ENCODE measurements around the gene COA1. TPM values are rescaled to one million over a fixed set of nuclear protein-coding genes. Genes with fewer than 3 reads are reported as not detected.

The COA1 gene
- total and polyA plus RNA-seq, 9 of the 15 experiments (the other 6 are each of a cell fraction or from before 2014, with no cell fraction given) = 98.9 to 463 (median 181) TPM

DNA sequence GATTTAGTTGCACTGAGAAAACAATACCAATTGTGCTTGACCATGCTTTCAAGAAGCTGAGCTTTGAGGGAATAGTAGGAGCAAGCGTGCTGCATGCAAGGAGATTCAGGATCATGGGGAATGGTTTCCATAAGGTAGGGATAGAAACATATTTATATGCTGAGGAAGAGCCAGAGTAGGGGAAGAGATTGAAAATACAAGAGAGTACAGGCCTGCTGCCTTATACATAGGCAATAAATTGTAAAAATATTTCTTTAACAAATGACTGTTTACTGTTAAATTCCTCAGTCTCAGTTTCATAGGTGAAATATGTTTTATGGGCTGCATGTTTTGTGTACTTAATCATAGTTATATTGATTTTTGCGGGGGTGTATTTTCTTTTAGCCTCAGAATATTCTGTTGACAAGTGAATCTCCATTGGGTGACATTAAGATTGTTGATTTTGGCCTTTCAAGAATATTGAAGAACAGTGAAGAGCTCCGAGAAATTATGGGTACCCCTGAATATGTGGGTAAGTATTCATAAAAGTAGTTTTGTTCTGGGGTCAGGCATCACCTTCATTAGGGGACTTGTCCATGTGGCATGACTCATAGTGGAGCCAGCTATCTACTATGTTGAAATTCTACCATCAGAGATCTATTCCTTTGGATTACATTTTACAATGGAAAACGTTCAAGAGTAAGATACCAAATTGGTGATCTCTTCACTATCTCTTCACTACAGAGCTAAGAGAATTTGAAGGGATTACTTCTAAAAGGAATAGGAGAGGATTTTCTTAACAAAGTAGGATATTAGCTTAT, 109.9 kb downstream of the COA1 start:
- no peaks in the 10 kb centered on the region for H3K9me3 ChIP-seq (replicated peaks; ENCODE audit: control insufficient read depth, insufficient read depth, low read depth, low read length)
- H3K36me3 ChIP-seq (ENCODE audit: control insufficient read depth, insufficient read depth, low read length) = peaks cover 48% of the 10 kb centered on the region; the same call in 2 of the 3 replicates
- intact Hi-C loops (cut with micrococcal nuclease) (no loop called here), in situ Hi-C loops (cut with MboI) (no loop called here)
- WGBS (ENCODE audit: insufficient coverage, low coverage, missing lambda C conversion rate) = 74% methylated on average over 4 of the region's 4 CpGs
- DNase-seq (ENCODE audit: extremely low read depth in 1 of 4, low spot score in 3 of 4) = no peak
- H3K9ac ChIP-seq (ENCODE audit: insufficient read depth in 1 of 2, low read depth in 2 of 2, low read length in 2 of 2) = no peak overlapping the region
- FAIRE-seq = no peak
- H3K4me1 ChIP-seq (replicated peaks in 1 of 2; ENCODE audit: control insufficient read depth in 2 of 2, insufficient read depth in 2 of 2, low read length in 2 of 2) = no peaks in the 10 kb centered on the region
- no peaks in the 10 kb centered on the region for H4K20me1 ChIP-seq (replicated peaks; ENCODE audit: control insufficient read depth, insufficient read depth, low read length)
- TF ChIP-seq ASH1L (IDR thresholded peaks at IDR 0.05; ENCODE audit: borderline replicate concordance, low read depth, partially characterized antibody) (no peak), POLR2A (conservative IDR thresholded peaks at IDR 0.05) (0 out of 2 replicates have a peak, but pooled peaks have one; percentile 38)
- H3K4me2 ChIP-seq (ENCODE audit: insufficient read depth, low read length) = no peak overlapping the region
- no peak overlapping the region for H2AFZ ChIP-seq (ENCODE audit: low read depth, low read length)
- no peak overlapping the region for H3K4me3 ChIP-seq
- no peak overlapping the region for H3K27ac ChIP-seq (ENCODE audit: extremely low read depth, low read depth, low read length)
- POLR2A ChIA-PET = interaction anchor here (0.8 kb wide), 1 partner anchor 17 kb away, joined by 3 read pairs; no protein-coding TSS in a partner anchor
- H3K79me2 ChIP-seq (ENCODE audit: control insufficient read depth, insufficient read depth, low read length) = no peaks in the 10 kb centered on the region
- no peak for ATAC-seq
- CTCF ChIA-PET (ENCODE audit: low intra/inter-chr PET ratio) = no interaction called here
- no peaks in the 10 kb centered on the region for H3K27me3 ChIP-seq (ENCODE audit: control insufficient read depth in 2 of 2, insufficient read depth in 2 of 2, low read length in 2 of 2)
- BruUV-seq (replicated peaks) = no TSS peak
- no peaks in the 10 kb centered on the region for H3K9me1 ChIP-seq (ENCODE audit: control insufficient read depth, insufficient read depth, low read length)

DNA sequence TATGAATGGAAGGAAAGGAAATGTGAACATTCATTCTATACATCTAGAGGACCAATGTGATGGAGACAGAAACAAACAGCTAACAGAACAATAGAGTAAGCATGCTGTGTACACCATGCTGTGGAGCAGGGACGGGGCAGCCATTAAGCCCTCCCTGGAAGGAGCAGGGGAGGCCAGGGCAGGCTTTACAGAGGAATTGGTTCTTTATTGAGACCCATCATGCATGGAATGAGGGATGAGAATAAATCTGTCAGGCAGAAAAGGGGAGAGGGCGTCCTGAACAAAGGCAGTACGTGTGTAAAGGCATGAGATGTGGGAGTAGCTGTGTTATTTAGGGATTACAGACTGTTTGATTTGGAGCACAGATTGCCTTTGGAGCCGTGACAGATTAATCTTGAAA, 111.2 kb downstream of the COA1 start:
- no peaks in the 10 kb centered on the region for H3K9me1 ChIP-seq (ENCODE audit: control insufficient read depth, insufficient read depth, low read length)
- ChIA-PET POLR2A (interaction anchor here (0.8 to 0.9 kb wide), 4 partner anchors 8 to 35 kb away, joined by 3 read pairs; partner anchors contain the start of gene STK17A), CTCF (ENCODE audit: low intra/inter-chr PET ratio) (no interaction called here)
- H3K4me2 ChIP-seq (ENCODE audit: insufficient read depth, low read length) = no peak overlapping the region
- DNase-seq (ENCODE audit: extremely low read depth in 1 of 4, low spot score in 3 of 4) (no peak), FAIRE-seq (no peak), ATAC-seq (no peak)
- H2AFZ ChIP-seq (ENCODE audit: low read depth, low read length) = no peak overlapping the region
- H3K9ac ChIP-seq (ENCODE audit: insufficient read depth in 1 of 2, low read depth in 2 of 2, low read length in 2 of 2) = no peak overlapping the region
- peaks cover 42% of the 10 kb centered on the region; the same call in 2 of the 3 replicates for H3K36me3 ChIP-seq (ENCODE audit: control insufficient read depth, insufficient read depth, low read length)
- in situ Hi-C loops (cut with MboI) = no loop called here
- no peaks in the 10 kb centered on the region for H3K9me3 ChIP-seq (replicated peaks; ENCODE audit: control insufficient read depth, insufficient read depth, low read depth, low read length)
- 64% methylated on average over 4 of the region's 4 CpGs for WGBS (ENCODE audit: insufficient coverage, low coverage, missing lambda C conversion rate)
- TF ChIP-seq HDAC1 (IDR thresholded peaks at IDR 0.05) (no peak), CBX1 (IDR thresholded peaks at IDR 0.05; ENCODE audit: low read depth) (no peak), CBX8 (IDR thresholded peaks at IDR 0.05; ENCODE audit: borderline replicate concordance, extremely low read depth, low read depth, low read length, poor library complexity, severe bottlenecking) (no peak), NELFE (IDR thresholded peaks at IDR 0.05; ENCODE audit: insufficient read depth, insufficient read length) (no peak), SIN3B (IDR thresholded peaks at IDR 0.05; ENCODE audit: low read depth) (no peak), TEAD4 (IDR thresholded peaks at IDR 0.05; ENCODE audit: low read length) (no peak), TEAD4 (CRISPR knock-in tag; IDR thresholded peaks at IDR 0.05; ENCODE audit: borderline replicate concordance) (no peak), PHF21A (IDR thresholded peaks at IDR 0.05; ENCODE audit: borderline replicate concordance, low read depth) (no peak), MYNN (IDR thresholded peaks at IDR 0.05) (no peak), MYNN (CRISPR knock-in tag; IDR thresholded peaks at IDR 0.05) (no peak), ZNF589 (CRISPR knock-in tag; IDR thresholded peaks at IDR 0.05; ENCODE audit: low read depth) (no peak), XRCC4 (IDR thresholded peaks at IDR 0.05; ENCODE audit: extremely low read depth, insufficient read depth, insufficient read length) (no peak), SLC30A9 (CRISPR knock-in tag; IDR thresholded peaks at IDR 0.05) (no peak)
- no peak overlapping the region for H3K27ac ChIP-seq (ENCODE audit: extremely low read depth, low read depth, low read length)
- intact Hi-C loops (cut with micrococcal nuclease) = no loop called here
- no peaks in the 10 kb centered on the region for H3K4me1 ChIP-seq (replicated peaks in 1 of 2; ENCODE audit: control insufficient read depth in 2 of 2, insufficient read depth in 2 of 2, low read length in 2 of 2)
- BruUV-seq (replicated peaks) = no TSS peak
- H3K27me3 ChIP-seq (ENCODE audit: control insufficient read depth in 2 of 2, insufficient read depth in 2 of 2, low read length in 2 of 2) = no peaks in the 10 kb centered on the region
- no peaks in the 10 kb centered on the region for H3K79me2 ChIP-seq (ENCODE audit: control insufficient read depth, insufficient read depth, low read length)
- no peak overlapping the region for H3K4me3 ChIP-seq
- H4K20me1 ChIP-seq (replicated peaks; ENCODE audit: control insufficient read depth, insufficient read depth, low read length) = no peaks in the 10 kb centered on the region
